ENCODE measurements around the gene TMEM134. TPM values are rescaled to one million over a fixed set of nuclear protein-coding genes. Genes with fewer than 3 reads are reported as not detected.

The TMEM134 gene
- total RNA-seq, 2 experiments from 2014 or later = 26.8 to 76.9 TPM

DNA sequence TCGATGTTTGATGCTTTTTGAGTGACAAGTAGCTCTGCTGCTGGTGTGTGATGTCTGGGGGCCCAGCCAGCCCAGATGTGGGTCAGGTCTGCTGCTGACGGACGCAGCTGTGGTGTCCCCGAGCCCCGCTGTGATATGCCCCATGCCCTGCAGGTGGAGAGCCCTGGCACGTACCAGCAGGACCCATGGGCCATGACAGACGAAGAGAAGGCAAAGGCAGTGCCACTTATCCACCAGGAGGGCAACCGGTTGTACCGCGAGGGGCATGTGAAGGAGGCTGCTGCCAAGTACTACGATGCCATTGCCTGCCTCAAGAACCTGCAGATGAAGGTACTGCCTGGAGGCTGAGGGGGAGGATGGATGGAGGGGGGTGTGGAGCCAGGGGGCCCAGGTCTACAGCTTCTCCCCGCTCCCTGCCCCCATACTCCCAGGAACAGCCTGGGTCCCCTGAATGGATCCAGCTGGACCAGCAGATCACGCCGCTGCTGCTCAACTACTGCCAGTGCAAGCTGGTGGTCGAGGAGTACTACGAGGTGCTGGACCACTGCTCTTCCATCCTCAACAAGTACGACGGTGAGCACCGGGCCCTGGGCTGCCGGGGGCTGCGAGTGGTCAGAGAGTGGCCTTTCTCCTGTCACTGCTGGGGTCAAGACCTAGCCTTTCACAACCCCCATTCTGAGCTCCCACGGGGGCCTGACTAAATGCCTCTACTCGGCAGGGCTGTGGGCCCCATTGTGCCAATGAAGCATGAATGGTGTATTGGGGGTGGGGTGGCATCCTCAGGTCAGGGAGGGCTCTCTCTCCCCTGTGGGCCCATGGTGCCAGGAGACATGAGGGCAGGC is 21.1 kb upstream of the TMEM134 start:
- BruUV-seq (replicated peaks) = TSS peak; percentile 82
- Histone ChIP-seq H3K36me3 (ENCODE audit: insufficient read depth, low read length) (peaks cover 68% of the 10 kb centered on the region), H4K20me1 (ENCODE audit: insufficient read depth, low read length) (no peaks in the 10 kb centered on the region), H3K27ac (ENCODE audit: low read depth, low read length, poor library complexity, severe bottlenecking) (no peak overlapping the region), H3K4me1 (ENCODE audit: insufficient read depth, low read length, poor library complexity, severe bottlenecking) (peaks cover 19% of the 10 kb centered on the region), H2AFZ (ENCODE audit: low read length) (no peak overlapping the region), H3K4me2 (ENCODE audit: low read length) (no peak overlapping the region), H3K79me2 (ENCODE audit: insufficient read depth, low read depth, low read length) (peaks cover 13% of the 10 kb centered on the region; the same call in 1 of the 2 replicates), H3K4me3 (ENCODE audit: low read depth, low read length, poor library complexity, severe bottlenecking) (no peak overlapping the region), H3K9me3 (ENCODE audit: low read length) (no peaks in the 10 kb centered on the region), H3K9me2 (ENCODE audit: insufficient read depth, low read length) (no peaks in the 10 kb centered on the region)
- ChIA-PET POLR2A (no interaction called here), CTCF (ENCODE audit: unreplicated experiment) (no interaction called here)
- intact Hi-C loops (cut with micrococcal nuclease; ENCODE audit: unreplicated experiment) = no loop called here
- TF ChIP-seq, protein P1, sequence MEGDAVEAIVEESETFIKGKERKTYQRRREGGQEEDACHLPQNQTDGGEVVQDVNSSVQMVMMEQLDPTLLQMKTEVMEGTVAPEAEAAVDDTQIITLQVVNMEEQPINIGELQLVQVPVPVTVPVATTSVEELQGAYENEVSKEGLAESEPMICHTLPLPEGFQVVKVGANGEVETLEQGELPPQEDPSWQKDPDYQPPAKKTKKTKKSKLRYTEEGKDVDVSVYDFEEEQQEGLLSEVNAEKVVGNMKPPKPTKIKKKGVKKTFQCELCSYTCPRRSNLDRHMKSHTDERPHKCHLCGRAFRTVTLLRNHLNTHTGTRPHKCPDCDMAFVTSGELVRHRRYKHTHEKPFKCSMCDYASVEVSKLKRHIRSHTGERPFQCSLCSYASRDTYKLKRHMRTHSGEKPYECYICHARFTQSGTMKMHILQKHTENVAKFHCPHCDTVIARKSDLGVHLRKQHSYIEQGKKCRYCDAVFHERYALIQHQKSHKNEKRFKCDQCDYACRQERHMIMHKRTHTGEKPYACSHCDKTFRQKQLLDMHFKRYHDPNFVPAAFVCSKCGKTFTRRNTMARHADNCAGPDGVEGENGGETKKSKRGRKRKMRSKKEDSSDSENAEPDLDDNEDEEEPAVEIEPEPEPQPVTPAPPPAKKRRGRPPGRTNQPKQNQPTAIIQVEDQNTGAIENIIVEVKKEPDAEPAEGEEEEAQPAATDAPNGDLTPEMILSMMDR (conservative IDR thresholded peaks at IDR 0.05; ENCODE audit: low read length) = no peak
- no peak for TF ChIP-seq EZH2phosphoT487 (IDR thresholded peaks at IDR 0.05; ENCODE audit: borderline replicate concordance, low read depth, low read length)
- DNase-seq (ENCODE audit: low spot score) = no peak

DNA sequence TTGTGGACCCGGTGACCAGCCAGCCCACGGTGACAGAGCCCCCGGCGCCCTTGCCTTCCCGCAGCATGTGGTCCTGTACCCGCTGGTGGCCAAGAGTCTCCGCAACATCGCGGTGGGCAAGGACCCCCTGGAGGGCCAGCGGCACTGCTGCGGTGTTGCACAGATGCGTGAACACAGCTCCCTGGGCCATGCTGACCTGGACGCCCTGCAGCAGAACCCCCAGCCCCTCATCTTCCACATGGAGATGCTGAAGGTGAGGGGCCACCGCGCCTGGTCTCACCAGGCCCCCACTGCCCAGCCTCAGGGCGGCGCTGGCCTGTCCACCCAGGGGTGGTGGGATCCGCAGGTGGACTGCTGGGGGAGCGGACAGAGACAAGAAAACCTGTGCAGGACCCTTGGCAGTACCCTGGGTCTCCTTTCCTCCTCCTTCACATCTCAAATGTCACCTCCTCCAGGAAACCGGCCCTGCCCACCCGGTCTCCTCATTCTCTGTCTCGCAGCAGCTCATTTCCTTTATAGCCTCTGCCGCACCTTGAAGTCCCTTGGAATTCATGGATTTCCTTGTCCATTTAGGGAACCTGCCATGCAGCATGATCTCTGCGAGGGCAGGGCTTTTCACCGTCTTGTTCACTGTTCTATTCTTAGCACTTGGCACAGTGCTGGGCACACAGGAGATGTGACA is 20.3 kb upstream of the TMEM134 start:
- ChIA-PET POLR2A (no interaction called here), CTCF (ENCODE audit: unreplicated experiment) (no interaction called here)
- intact Hi-C loops (cut with micrococcal nuclease; ENCODE audit: unreplicated experiment) = no loop called here
- Histone ChIP-seq H3K36me3 (ENCODE audit: insufficient read depth, low read length) (peaks cover 68% of the 10 kb centered on the region), H3K79me2 (ENCODE audit: insufficient read depth, low read depth, low read length) (peaks cover 17% of the 10 kb centered on the region; the same call in 1 of the 2 replicates), H2AFZ (ENCODE audit: low read length) (no peak overlapping the region), H3K27ac (ENCODE audit: low read depth, low read length, poor library complexity, severe bottlenecking) (no peak overlapping the region), H3K4me2 (ENCODE audit: low read length) (no peak overlapping the region), H3K9me3 (ENCODE audit: low read length) (no peaks in the 10 kb centered on the region), H3K4me3 (ENCODE audit: low read depth, low read length, poor library complexity, severe bottlenecking) (no peak overlapping the region), H3K4me1 (ENCODE audit: insufficient read depth, low read length, poor library complexity, severe bottlenecking) (peaks cover 27% of the 10 kb centered on the region), H4K20me1 (ENCODE audit: insufficient read depth, low read length) (no peaks in the 10 kb centered on the region), H3K9me2 (ENCODE audit: insufficient read depth, low read length) (no peaks in the 10 kb centered on the region)
- DNase-seq (ENCODE audit: low spot score) = no peak
- TF ChIP-seq EZH2phosphoT487 (IDR thresholded peaks at IDR 0.05; ENCODE audit: borderline replicate concordance, low read depth, low read length) = no peak
- TF ChIP-seq, protein P1 (conservative IDR thresholded peaks at IDR 0.05; ENCODE audit: low read length) = no peak
- no TSS peak for BruUV-seq (replicated peaks)

All from OCI-LY7 (cell line).